ENCODE results near the gene ABHD17A.

The ABHD17A gene

GRCh38 chr19:1864480-1865171 is 20.7 kb downstream of the ABHD17A start:
- peak; percentile 41 for DNase-seq (ENCODE audit: low read depth)

- peak; percentile 84 for DNase-seq (ENCODE audit: low read depth)
Observed at GRCh38 chr19:1863638-1864479, 21.4 kb downstream of the ABHD17A start.

- no peak for DNase-seq (ENCODE audit: low read depth)
Observed at GRCh38 chr19:1863328-1863637, 22.0 kb downstream of the ABHD17A start, which contains the start of gene KLF16. Gene KLF16 (minus strand): TSS chr19:1863579. CDS start chr19:1863497, 82 bp downstream.

- DNase-seq (ENCODE audit: low read depth), result no peak
Observed at GRCh38 chr19:1862424-1863327, 22.6 kb downstream of the ABHD17A start.

- no peak for DNase-seq (ENCODE audit: low read depth)
Observed at GRCh38 chr19:1862068-1862423, 23.2 kb downstream of the ABHD17A start.

GRCh38 chr19:1861599-1862031 is 23.7 kb downstream of the ABHD17A start:
- DNase-seq (ENCODE audit: low read depth), result no peak

GRCh38 chr19:1860821-1861598 is 24.3 kb downstream of the ABHD17A start:
- DNase-seq (ENCODE audit: low read depth), result no peak

- peak; percentile 78 for DNase-seq (ENCODE audit: low read depth)
Observed at GRCh38 chr19:1860042-1860775, 25.1 kb downstream of the ABHD17A start.

GRCh38 chr19:1859331-1859781 is 25.9 kb downstream of the ABHD17A start:
- DNase-seq (ENCODE audit: low read depth), result no peak

- no peak for DNase-seq (ENCODE audit: low read depth)
Observed at GRCh38 chr19:1858412-1859081, 26.7 kb downstream of the ABHD17A start.

GRCh38 chr19:1857648-1858326 is 27.5 kb downstream of the ABHD17A start:
- no peak for DNase-seq (ENCODE audit: low read depth)

- peak; percentile 81 for DNase-seq (ENCODE audit: low read depth)
Observed at GRCh38 chr19:1856698-1857603, 28.3 kb downstream of the ABHD17A start.

- no peak for DNase-seq (ENCODE audit: low read depth)
Observed at GRCh38 chr19:1856345-1856697, 29.0 kb downstream of the ABHD17A start.

GRCh38 chr19:1855828-1856255 is 29.5 kb downstream of the ABHD17A start:
- no peak for DNase-seq (ENCODE audit: low read depth)

GRCh38 chr19:1855040-1855827 is 30.1 kb downstream of the ABHD17A start:
- peak; percentile 67 for DNase-seq (ENCODE audit: low read depth)

GRCh38 chr19:1854542-1855039 is 30.7 kb downstream of the ABHD17A start:
- no peak for DNase-seq (ENCODE audit: low read depth)

GRCh38 chr19:1854039-1854541 is 31.2 kb downstream of the ABHD17A start:
- no peak for DNase-seq (ENCODE audit: low read depth)
